Stimulated activated CD4-positive, alpha-beta T cell treated with anti-CD3 and anti-CD28 coated beads, Interleukin-2, amount 100 ng/mL, for 24 hours (primary cell): ENCODE results near the gene PATL2.
"Not testable (repeated sequence)": the region's sequence is repeated elsewhere in the genome, so short reads cannot be mapped to it uniquely, and the experiment has no call there.

Experiments used
- DNase-seq, 2 donors: peaks; one replicate each; pipeline ENCODE4 v3.0.0-alpha.2; 2020

Gene PATL2

DNA sequence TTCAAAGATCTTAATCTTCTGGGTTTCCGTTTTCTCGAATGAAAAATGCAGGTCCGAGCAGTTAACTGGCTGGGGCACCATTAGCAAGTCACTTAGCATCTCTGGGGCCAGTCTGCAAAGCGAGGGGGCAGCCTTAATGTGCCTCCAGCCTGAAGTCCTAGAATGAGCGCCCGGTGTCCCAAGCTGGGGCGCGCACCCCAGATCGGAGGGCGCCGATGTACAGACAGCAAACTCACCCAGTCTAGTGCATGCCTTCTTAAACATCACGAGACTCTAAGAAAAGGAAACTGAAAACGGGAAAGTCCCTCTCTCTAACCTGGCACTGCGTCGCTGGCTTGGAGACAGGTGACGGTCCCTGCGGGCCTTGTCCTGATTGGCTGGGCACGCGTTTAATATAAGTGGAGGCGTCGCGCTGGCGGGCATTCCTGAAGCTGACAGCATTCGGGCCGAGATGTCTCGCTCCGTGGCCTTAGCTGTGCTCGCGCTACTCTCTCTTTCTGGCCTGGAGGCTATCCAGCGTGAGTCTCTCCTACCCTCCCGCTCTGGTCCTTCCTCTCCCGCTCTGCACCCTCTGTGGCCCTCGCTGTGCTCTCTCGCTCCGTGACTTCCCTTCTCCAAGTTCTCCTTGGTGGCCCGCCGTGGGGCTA, at the start of gene PATL2, which contains the start of gene B2M:
PATL2 (minus strand) TSS at position 228 of the 647 bp plus-strand sequence. CDS start 34,833 bp downstream, outside the sequence.
B2M (plus strand) TSS at position 422 of the 647 bp plus-strand sequence; CDS start at position 452, 30 bp downstream.
- DNase-seq: peak; percentile 94 to 95

DNA sequence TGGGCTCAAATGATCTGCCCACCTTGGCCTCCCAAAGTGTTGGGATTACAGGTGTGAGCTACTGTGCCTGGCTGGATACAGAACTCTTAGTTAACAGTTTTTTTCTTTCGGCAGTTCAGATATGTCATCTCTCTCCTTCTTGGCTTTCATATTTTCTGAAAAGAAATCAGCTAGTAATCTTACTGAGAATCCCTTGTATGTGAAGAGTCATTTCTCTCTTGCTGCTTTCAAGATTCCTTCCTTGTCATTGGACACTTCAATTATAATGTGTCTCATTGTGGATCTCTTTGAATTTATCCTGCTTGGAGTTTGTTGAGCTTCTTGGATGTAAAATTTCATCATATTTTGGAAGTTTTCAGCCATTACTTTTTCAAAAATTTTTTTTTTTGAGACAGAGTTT, 42.2 kb upstream of the PATL2 start:
- no peak for DNase-seq

DNA sequence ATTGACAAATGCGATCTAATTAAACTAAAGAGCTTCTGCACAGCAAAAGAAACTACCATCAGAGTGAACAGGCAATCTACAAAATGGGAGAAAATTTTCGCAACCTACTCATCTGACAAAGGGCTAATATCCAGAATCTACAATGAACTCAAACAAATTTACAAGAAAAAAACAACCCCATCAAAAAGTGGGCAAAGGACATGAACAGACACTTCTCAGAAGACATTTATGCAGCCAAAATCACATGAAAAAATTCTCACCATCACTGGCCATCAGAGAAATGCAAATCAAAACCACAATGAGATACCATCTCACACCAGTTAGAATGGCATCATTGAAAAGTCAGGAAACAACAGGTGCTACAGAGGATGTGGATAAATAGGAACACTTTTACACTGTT, 32.3 kb upstream of the PATL2 start:
- DNase-seq: not testable (repeated sequence)

DNA sequence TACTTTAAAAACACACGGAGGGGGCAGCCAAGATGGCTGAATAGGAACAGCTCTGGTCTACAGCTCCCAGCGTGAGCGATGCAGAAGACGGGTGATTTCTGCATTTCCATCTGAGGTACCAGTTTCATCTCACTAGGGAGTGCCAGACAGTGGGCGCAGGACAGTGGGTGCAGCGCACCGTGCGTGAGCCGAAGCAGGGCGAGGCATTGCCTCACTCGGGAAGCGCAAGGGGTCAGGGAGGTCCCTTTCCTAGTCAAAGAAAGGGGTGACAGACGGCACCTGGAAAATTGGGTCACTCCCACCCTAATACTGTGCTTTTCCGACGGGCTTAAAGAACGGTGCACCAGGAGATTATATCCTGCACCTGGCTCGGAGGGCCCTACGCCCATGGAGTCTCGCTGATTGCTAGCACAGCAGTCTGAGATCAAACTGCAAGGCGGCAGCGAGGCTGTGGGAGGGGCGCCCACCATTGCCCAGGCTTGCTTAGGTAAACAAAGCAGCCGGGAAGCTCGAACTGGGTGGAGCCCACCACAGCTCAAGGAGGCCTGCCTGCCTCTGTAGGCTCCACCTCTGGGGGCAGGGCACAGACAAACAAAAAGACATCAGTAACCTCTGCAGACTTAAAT, 28.2 kb upstream of the PATL2 start:
- not testable (repeated sequence) for DNase-seq

DNA sequence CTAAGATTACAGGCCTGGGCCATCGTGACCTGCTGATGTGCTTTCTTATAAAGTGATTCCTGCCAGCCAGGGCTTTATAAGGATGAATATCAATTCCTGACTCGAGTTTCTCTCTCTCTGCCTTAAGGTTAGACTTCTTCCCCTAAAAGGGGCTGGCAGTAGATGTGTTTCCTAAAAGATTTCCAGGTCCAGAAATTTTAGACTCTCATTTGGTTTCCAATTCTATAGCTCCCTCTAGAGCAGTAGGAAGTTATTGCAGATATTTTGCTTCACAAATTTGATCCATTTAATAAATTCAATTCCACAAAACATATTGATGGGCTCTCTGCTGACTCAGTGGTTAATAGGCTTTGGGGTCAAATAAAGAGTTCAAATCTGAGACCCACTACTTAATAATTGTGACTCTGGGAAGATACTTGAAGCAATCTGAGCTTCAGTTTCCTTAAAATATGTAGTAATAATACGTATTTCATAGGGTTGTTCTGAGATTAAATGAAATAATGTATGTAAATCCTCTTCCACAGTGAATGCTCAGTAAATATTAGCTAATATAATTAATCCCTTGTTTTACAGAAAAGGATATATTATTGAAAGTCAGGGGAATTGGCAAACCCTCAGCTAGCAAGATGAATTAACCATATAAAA, 27.3 kb upstream of the PATL2 start:
- no peak for DNase-seq

DNA sequence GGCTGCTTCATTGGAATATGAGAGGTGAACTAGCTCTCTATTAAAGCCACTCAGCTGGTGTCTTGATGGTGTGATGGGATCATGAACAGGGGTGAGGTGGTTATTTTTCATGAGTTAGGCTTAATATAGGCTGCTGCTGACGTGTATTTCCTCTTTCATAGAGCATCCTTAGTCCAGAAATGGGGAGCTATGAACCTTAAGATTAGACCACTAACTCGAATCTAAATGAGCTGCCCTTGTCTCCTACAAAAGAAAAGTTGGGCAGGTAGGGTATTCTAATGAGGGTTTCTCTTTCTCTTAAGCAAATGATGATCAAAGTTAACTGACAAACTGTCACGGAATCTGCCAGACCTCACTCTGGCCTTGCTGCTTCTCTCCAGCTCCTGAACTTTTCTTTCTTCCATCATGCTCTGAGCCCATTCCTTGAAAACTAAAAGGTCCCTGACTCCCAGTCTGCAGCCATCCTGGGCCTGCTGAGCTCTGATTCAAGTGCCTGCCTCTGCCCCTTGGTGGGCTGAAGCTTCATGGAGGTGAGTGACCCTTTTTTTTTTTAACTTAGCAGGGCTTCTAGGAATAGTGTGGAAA, 25.1 kb upstream of the PATL2 start, which contains the start of gene TRIM69:
TRIM69 (plus strand) TSS at position 348 of the 585 bp plus-strand sequence; CDS start at position 525, 177 bp downstream.
- DNase-seq: no peak

DNA sequence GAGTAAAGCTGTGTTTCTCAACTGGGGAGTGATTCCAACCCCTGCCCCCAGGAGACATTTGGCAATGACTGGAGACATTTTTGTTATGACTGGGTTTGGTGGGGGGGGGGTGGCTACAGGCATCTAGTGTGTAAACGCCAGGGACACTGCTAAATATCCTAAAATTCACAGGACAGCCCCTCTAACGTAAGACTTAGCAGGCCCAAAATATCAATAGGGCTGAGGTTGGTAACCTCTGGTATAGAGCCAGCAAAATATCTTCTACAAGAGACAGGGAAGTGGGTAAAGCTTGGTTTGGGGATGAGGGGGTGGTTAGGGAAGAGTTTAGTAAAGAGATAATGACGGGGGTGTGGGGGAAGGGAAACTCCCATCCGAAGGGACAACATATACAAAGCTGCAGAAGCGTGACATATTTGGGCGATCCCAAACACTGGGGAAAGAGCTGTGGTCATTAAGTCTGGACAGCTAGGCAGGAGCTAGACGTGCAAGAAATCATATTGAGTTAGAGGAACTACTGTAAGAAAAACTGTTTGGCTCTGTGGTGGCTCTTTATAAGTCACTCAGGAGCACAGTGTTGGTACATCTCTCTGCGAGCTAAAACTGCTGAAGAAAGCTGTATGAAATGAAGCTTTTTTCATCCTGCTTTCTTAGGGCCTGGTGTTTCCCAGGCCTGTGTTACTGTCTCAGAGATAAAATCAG, 24.5 kb upstream of the PATL2 start:
- peak; percentile 59 to 62 for DNase-seq

DNA sequence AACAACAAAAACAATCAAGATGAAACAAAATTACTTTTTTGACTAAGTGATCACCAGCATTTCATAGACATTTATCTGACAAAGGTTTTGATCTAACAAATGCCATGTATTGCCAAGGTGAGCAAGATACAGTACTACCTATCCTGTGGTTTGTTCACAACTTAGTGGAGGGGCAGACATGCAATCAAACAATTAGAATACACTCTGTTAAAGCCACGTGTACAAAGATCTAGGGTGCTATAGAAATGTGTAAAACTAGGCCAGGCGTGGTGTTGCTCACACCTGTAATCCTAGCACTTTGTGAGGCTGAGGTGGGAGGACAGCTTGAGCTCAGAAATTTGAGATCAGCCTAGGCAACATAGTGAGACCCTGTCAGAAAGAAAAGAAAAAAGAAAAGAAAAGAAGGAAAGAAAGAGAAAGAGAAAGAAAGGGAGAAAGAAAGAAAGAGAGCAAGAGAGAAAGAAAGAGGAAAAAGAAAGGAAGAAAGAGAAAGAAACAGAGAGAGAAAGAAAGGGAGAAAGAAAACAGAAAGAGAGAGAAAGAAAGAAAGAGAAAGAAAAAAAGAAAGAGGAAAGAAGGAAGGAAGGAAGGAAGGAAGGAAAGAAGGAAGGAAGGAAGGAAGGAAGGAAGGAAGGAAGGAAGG, 23.8 kb upstream of the PATL2 start:
- no peak for DNase-seq

DNA sequence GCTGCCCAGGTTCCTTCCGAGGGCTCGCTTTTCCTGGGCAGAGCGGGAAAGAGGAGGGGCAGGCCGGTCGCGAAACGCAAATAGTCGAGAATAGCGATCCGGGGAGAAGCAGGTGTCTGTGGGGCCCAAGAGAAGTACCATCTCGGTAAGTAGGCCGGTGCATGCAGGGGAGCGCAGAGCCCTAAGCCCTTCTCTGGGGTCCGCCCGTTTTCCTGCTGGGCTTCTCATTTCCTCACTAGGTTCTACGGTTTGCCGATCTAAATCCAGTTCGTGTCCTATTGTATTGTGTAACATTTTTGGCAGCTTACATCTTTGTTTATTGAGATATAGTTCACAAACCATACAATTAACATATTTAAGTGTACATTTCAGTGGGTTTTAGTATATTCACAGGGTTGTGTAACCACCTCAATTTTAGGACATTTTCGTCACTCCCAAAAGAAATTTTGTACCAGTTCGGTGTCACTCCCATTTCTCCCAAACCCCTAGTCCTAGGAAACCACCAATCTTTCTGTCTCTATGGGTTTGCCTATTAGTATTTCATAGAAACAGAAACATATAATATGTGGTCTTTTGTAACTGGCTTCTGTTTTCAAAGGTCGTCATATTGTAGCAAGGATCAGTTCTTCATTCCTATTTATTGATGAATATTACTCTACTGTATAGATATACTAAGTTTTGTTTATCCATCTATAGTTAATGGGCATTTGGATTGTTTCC, 18.4 kb upstream of the PATL2 start:
- peak in 1 of 2 donors; percentile 57 for DNase-seq

DNA sequence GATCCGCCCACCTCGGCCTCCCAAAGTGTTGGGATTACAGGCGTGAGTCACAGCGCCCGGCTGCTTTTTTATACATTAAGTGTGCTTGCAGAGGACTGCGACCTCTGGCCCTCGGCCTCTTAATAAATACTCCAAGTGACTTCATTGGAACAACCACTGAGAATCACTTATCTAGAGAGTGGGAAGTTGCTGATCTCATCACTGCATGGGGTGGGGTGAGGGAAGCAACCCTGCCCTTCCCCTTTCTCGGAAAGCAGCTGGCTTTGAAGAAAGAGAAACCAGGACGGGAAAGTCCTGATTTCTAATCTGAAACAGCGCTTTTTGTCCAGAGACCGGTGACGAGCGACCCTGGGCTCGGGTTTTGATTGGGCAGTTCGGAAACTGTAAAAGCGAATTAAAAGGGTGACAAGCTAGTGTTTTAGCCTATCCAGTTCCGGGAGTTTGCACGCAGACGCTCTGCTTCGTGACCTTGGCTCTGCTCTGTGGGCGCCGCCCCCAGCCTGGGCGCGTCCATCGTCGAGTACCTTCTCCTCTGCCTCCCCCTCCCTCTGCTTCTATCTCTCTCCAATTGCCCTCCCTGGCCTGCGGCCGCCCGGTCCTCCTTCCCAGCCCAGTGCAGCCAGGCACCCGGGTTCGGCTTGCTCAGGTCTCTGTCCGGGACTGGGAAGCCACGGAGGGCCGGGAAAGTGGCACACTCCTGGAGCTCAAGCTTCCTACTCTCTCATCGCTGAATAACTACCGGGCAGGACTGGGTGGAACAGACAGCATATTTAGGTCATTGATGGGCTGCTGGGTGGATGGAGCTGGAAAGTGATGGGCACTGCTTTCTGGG, 17.7 kb upstream of the PATL2 start:
- DNase-seq: peak; percentile 91 to 92

DNA sequence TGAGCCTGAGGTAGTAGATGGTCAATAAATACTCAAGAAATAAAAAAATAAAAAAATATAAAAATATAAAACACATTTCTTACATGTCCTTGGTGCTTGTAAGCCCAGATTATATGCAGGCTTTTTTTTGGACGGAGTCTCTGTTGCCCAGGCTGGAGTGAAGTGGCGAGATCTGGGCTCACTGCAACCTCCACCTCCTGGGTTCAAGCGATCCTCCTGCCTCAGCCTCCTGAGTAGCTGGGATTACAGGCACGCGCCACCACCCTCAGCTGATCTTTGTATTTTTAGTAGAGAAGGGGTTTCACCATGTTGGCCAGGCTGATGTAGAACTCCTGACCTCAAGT, 17.1 kb upstream of the PATL2 start:
- not testable (repeated sequence) for DNase-seq

DNA sequence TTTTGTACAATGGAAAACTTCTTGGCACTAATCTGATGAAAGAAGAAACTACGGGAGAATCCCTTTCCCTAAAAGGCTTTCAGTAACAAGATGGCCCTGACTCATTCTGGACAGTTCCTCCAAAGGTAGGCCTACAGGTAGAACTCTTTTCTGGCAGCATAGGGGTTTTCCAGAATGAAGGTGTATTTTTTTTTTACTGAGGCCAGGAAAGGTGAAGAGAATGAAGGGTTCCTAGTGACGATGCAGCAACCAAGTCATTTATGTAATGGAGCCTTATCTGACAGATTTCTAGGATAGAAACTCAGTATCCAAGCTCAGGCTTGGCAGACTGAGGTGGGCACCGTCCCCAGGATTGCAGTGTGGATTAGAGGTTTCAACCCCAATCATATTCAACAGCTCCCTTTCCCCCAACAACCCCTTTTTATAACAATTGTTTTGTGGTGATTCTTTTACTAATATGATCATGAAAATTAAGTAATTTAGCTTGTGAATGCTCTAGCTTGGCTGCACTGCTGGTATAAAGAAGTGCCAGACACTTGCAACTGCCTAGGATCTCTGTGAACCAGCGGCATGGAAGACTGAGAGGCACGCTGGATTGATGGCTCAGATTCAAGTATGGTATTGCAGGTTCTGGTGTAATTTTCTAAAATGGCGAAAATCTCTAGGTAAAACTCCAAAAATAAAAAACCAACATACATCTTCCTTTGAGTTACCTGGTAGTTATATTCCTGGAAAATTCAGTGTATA, 16.5 kb upstream of the PATL2 start:
- no peak for DNase-seq

DNA sequence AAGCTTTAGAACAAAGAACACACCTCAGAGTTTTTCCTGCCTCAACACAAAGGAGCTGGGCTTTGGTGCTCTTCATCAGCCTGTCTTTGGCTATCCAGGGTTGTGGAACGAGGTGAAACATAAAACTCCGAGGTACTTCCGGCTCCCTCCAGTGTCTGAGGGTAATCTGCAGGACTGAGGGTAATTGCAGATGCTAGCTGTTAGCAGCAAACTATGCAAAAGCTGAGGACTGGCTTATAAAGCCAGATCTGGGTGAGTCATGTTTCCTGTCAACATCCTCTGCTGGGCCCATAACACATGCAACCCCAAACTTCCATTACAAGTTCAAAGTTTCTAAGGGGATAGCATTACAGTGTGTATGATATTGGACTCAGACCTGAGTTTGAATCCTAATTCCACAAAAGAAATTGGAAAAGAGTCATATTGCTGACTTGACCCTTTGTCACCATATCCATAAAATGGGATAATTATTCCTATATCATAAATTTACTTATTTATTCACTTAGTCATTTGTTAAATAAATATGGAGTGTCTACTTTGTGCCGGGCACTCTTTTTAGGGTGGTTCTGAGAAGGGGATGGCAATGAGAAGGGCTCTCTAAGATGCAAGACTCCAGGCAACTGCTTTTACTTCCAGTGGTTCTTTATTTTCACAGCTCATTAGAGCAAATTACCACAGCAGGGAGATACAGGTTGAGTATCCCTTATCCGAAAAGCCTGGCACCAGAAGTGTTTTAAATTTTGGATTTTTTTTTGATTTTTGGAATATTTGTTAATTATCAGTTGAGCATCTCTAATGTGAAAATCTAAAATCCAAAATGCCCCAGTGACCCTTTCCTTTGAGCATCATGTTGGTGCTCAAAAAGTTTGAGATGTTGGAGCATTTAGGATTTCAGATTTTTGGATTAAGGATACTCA, 15.7 kb upstream of the PATL2 start:
- peak; percentile 48 to 71 for DNase-seq

DNA sequence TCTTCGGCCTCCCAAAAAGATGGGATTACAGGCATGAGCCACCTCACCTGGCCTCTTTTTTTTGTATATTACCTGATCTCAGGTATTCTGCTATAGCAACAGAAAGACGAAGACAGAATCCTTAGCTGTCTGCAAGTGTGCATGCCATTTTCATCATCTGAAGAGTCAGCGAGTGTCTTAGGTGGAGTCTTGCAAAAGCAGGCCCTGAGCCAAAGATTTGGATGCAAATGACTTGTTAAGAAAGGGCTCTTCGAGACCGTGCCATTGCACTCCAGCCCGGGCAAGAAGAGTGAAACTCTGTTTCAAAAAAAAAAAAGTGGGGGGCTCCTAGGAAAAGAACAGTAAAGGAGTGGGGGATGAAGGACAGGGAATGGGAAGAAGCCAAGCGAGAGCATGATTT, 15.0 kb upstream of the PATL2 start:
- peak in 1 of 2 donors; percentile 41 for DNase-seq

DNA sequence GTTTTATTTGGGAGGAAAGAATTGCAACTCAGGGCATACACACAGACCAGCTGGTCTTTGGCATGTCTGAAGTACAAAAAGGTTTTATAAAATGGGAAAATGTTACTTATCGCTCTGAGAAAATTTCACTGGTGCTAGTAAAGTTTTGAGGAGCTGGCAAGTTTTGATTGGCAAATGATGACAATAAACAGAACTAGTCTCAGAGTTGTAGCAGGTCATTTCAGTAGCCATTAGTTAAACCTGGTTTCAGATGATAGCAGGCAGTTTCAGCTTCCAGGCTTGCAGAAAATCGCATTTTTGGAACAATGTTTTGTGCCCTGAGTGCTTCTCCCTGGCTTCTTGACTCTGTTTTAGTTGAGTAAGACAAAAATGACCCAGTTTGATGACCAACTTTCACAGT, 10.9 kb upstream of the PATL2 start:
- no peak for DNase-seq

DNA sequence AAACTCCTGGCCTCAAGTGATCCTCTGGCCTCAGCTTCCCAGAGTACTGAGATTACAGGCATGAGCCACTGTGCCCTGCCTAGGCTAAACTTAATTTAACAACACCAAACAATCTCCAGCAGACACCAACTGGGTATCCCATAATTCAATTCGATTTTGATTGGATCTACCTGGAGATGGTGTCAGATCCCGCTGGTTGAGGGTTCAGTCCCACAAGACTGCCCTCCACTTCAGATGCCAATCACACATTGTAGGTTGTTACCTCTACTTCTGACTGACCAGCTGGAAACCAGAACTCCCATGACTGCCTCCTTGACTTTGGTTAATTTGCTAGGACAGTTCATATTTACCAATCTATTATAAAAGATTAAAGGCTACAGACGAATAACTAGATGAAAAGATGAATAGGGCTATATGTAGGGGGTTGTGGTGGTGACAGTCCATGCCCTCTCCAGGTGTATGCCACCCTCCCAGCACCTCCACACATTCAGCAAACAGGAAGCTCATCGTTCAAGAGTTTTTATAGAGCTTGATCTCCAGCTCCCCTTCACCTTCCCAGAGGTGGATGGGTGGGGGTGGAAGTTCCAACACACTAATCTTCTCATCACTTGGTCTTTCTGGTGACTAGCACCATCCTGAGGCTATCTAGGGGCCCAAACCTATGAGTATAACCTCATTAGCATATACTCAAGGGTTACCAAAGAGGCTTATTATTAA, 9.5 kb upstream of the PATL2 start:
- DNase-seq: peak; percentile 33

DNA sequence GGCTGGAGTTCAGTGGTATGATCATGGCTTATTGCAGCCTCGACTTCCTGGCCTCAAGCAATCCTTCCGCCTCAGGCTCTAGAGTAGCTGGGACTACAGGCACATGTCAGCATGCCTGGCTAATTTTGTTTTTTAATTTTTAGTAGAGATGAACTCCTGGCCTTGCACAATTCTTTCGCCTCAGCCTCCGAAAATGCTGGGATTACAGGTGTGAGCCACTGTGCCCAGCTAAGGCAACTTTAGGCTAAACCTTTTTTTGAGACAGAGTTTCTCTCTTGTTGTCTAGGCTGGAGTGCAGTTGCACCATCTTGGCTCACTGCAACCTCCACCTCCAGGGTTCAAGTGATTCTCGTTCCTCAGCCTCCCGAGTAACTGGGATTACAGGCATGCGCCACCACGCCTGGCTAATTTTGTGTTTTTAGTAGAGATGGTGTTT, 8.9 kb upstream of the PATL2 start:
- peak; percentile 33 to 42 for DNase-seq
